Smooth muscle cell of the pulmonary artery (primary cell): ENCODE measurements around the gene AMER1. TPM values are rescaled to one million over a fixed set of nuclear protein-coding genes. Genes with fewer than 3 reads are reported as not detected.

Experiments
- total RNA-seq: library from RNA; depleted of rRNA; stranded (reverse); fragments of >200 nt; gene quantifications from 2 replicates; pipeline ENCODE4 v1.2.3, GENCODE V29; 2014

The AMER1 gene
- 2.6 and 3.6 TPM in 2 replicates for total RNA-seq

GRCh38 chrX:64205441-64205734, at the start of gene AMER1:
Gene AMER1 (minus strand): TSS chrX:64205708. CDS start chrX:64193286, 12,422 bp downstream.

GRCh38 chrX:64230123-64230970, 24.8 kb upstream of the AMER1 start, which contains the start of gene ASB12:
Gene ASB12 (minus strand): TSS chrX:64230607. CDS start chrX:64225650, 4,957 bp downstream.

Other genes starting within 250 kb of the AMER1 start
- not detected in 2 replicates for gene ASB12, start 24.9 kb upstream of the AMER1 start, total RNA-seq
- gene MTMR8, start 189.7 kb upstream of the AMER1 start, total RNA-seq: 0.07 and 0.46 TPM in 2 replicates